ENCODE results near the gene TEX30. TPM values are rescaled to one million over a fixed set of nuclear protein-coding genes. Genes with fewer than 3 reads are reported as not detected.

TEX30 gene
- total RNA-seq, 1 experiment from 2014 or later: 8.9 TPM

DNA sequence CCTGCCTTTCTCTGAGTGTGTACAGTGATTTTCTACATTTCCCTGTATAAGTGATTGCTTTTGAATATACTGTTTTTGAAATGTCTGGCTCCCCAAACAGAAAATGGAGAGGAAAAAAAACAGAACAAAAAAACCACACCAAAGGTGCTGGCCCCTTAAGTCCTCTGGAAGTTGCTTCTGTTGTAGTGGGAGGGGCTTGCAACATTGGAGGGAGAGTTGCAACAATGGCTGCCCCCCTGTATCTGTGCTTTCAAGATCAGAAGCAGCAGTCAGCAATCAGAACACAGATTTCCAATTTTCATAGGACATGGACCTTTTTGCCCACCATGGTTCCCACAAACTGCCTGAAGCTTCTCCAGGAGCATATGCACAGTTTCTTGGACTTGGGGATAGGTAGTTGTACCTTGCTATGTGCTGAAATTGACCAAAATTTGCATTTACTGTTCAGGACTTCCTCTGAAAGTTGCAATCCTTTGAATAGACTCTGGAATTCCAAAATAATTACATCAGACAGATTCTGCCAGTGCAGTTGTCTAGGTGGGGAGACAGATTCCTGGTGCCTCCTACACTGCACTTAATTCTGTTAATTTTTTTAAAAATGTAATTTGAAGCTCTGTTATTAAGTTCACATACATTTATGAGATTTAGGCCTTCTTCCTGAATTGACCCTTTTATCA, 39.2 kb upstream of the TEX30 start:
- no peak for TF ChIP-seq JUN (CRISPR knock-in tag; IDR thresholded peaks at IDR 0.05)
- TF ChIP-seq, protein P1, sequence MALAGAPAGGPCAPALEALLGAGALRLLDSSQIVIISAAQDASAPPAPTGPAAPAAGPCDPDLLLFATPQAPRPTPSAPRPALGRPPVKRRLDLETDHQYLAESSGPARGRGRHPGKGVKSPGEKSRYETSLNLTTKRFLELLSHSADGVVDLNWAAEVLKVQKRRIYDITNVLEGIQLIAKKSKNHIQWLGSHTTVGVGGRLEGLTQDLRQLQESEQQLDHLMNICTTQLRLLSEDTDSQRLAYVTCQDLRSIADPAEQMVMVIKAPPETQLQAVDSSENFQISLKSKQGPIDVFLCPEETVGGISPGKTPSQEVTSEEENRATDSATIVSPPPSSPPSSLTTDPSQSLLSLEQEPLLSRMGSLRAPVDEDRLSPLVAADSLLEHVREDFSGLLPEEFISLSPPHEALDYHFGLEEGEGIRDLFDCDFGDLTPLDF (CRISPR knock-in tag; IDR thresholded peaks at IDR 0.05): no peak
- TF ChIP-seq, protein P2, sequence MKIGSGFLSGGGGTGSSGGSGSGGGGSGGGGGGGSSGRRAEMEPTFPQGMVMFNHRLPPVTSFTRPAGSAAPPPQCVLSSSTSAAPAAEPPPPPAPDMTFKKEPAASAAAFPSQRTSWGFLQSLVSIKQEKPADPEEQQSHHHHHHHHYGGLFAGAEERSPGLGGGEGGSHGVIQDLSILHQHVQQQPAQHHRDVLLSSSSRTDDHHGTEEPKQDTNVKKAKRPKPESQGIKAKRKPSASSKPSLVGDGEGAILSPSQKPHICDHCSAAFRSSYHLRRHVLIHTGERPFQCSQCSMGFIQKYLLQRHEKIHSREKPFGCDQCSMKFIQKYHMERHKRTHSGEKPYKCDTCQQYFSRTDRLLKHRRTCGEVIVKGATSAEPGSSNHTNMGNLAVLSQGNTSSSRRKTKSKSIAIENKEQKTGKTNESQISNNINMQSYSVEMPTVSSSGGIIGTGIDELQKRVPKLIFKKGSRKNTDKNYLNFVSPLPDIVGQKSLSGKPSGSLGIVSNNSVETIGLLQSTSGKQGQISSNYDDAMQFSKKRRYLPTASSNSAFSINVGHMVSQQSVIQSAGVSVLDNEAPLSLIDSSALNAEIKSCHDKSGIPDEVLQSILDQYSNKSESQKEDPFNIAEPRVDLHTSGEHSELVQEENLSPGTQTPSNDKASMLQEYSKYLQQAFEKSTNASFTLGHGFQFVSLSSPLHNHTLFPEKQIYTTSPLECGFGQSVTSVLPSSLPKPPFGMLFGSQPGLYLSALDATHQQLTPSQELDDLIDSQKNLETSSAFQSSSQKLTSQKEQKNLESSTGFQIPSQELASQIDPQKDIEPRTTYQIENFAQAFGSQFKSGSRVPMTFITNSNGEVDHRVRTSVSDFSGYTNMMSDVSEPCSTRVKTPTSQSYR (CRISPR knock-in tag; IDR thresholded peaks at IDR 0.05): no peak
- TF ChIP-seq, protein P3, sequence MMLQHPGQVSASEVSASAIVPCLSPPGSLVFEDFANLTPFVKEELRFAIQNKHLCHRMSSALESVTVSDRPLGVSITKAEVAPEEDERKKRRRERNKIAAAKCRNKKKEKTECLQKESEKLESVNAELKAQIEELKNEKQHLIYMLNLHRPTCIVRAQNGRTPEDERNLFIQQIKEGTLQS (CRISPR knock-in tag; conservative IDR thresholded peaks at IDR 0.05): no peak
- TF ChIP-seq ZNF396 (CRISPR knock-in tag; IDR thresholded peaks at IDR 0.05; ENCODE audit: borderline replicate concordance): no peak
- no peak for TF ChIP-seq GTF2I (CRISPR knock-in tag; conservative IDR thresholded peaks at IDR 0.05)
- TF ChIP-seq, protein P4, sequence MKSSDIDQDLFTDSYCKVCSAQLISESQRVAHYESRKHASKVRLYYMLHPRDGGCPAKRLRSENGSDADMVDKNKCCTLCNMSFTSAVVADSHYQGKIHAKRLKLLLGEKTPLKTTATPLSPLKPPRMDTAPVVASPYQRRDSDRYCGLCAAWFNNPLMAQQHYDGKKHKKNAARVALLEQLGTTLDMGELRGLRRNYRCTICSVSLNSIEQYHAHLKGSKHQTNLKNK (CRISPR knock-in tag; IDR thresholded peaks at IDR 0.05): no peak
- TF ChIP-seq ZBTB21 (CRISPR knock-in tag; IDR thresholded peaks at IDR 0.05; ENCODE audit: borderline replicate concordance): no peak
- TF ChIP-seq, protein P5, sequence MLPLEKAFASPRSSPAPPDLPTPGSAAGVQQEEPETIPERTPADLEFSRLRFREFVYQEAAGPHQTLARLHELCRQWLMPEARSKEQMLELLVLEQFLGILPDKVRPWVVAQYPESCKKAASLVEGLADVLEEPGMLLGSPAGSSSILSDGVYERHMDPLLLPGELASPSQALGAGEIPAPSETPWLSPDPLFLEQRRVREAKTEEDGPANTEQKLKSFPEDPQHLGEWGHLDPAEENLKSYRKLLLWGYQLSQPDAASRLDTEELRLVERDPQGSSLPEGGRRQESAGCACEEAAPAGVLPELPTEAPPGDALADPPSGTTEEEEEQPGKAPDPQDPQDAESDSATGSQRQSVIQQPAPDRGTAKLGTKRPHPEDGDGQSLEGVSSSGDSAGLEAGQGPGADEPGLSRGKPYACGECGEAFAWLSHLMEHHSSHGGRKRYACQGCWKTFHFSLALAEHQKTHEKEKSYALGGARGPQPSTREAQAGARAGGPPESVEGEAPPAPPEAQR (CRISPR knock-in tag; IDR thresholded peaks at IDR 0.05): no peak
- no peak for TF ChIP-seq GRHL2 (CRISPR knock-in tag; IDR thresholded peaks at IDR 0.05; ENCODE audit: insufficient replicate concordance, severe bottlenecking)
- TF ChIP-seq, protein P6, sequence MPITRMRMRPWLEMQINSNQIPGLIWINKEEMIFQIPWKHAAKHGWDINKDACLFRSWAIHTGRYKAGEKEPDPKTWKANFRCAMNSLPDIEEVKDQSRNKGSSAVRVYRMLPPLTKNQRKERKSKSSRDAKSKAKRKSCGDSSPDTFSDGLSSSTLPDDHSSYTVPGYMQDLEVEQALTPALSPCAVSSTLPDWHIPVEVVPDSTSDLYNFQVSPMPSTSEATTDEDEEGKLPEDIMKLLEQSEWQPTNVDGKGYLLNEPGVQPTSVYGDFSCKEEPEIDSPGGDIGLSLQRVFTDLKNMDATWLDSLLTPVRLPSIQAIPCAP (CRISPR knock-in tag; IDR thresholded peaks at IDR 0.05): no peak
- no peak for TF ChIP-seq JAZF1 (CRISPR knock-in tag; IDR thresholded peaks at IDR 0.05)
- TF ChIP-seq OVOL2 (CRISPR knock-in tag; IDR thresholded peaks at IDR 0.05; ENCODE audit: borderline replicate concordance): no peak
- H3K4me1 Mint-ChIP-seq: peaks cover 3% of the 10 kb centered on the region; the same call in 1 of the 2 replicates
- H3K27ac Mint-ChIP-seq: no peak overlapping the region
- H3K9me3 Mint-ChIP-seq: peaks cover 13% of the 10 kb centered on the region
- POLR2A ChIA-PET: no interaction called here
- CTCF ChIA-PET: no interaction called here
- ATAC-seq: peak; percentile 78
- H3K4me3 Mint-ChIP-seq: no peak overlapping the region
- H3K36me3 Mint-ChIP-seq: peaks cover 15% of the 10 kb centered on the region
- DNase-seq (ENCODE audit: low spot score): no peak
- H3K27me3 Mint-ChIP-seq (ENCODE audit: low read depth): no peaks in the 10 kb centered on the region

DNA sequence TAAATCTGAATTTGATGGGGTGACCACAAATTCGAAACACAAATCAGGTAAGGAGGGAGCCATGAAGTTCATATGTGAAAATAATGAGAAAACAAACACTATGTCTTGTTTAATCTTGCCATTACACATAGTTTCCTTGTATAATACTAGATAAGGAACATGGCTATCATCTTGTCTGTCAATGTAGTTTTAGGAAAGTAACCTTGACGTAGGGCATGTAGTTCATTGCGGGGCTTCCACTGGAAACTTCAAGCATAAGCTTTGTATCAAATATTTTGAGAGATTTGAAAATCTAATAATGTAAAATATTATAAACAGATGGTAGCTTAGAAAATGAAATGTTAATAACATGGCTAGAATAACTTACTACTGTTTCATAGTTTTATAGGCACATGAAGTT, 34.1 kb upstream of the TEX30 start:
- ATAC-seq: no peak
- Mint-ChIP-seq H3K4me1 (peaks cover 3% of the 10 kb centered on the region; the same call in 1 of the 2 replicates), H3K36me3 (peaks cover 17% of the 10 kb centered on the region), H3K4me3 (no peak overlapping the region), H3K27ac (no peak overlapping the region), H3K27me3 (ENCODE audit: low read depth) (no peaks in the 10 kb centered on the region), H3K9me3 (peaks cover 17% of the 10 kb centered on the region)
- ChIA-PET POLR2A (no interaction called here), CTCF (no interaction called here)
- DNase-seq (ENCODE audit: low spot score): no peak
- TF ChIP-seq, protein P7, sequence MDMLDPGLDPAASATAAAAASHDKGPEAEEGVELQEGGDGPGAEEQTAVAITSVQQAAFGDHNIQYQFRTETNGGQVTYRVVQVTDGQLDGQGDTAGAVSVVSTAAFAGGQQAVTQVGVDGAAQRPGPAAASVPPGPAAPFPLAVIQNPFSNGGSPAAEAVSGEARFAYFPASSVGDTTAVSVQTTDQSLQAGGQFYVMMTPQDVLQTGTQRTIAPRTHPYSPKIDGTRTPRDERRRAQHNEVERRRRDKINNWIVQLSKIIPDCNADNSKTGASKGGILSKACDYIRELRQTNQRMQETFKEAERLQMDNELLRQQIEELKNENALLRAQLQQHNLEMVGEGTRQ (CRISPR knock-in tag; IDR thresholded peaks at IDR 0.05): no peak
- no peak for TF ChIP-seq KAT7 (CRISPR knock-in tag; IDR thresholded peaks at IDR 0.05; ENCODE audit: borderline replicate concordance)
- TF ChIP-seq, protein P3 (CRISPR knock-in tag; conservative IDR thresholded peaks at IDR 0.05): no peak
- no peak for TF ChIP-seq IRF2 (CRISPR knock-in tag; IDR thresholded peaks at IDR 0.05; ENCODE audit: borderline replicate concordance, low read depth)
- TF ChIP-seq GTF2I (CRISPR knock-in tag; conservative IDR thresholded peaks at IDR 0.05): no peak
- TF ChIP-seq ZNF138 (CRISPR knock-in tag; conservative IDR thresholded peaks at IDR 0.05): no peak
- no peak for TF ChIP-seq CREM (CRISPR knock-in tag; IDR thresholded peaks at IDR 0.05)
- TF ChIP-seq ZNF121 (CRISPR knock-in tag; IDR thresholded peaks at IDR 0.05): no peak
- no peak for TF ChIP-seq CBFB (CRISPR knock-in tag; IDR thresholded peaks at IDR 0.05; ENCODE audit: low read depth)
- TF ChIP-seq ZNF219 (CRISPR knock-in tag; IDR thresholded peaks at IDR 0.05; ENCODE audit: borderline replicate concordance): no peak
- no peak for TF ChIP-seq NR2C2 (CRISPR knock-in tag; IDR thresholded peaks at IDR 0.05)
- TF ChIP-seq, protein P8, sequence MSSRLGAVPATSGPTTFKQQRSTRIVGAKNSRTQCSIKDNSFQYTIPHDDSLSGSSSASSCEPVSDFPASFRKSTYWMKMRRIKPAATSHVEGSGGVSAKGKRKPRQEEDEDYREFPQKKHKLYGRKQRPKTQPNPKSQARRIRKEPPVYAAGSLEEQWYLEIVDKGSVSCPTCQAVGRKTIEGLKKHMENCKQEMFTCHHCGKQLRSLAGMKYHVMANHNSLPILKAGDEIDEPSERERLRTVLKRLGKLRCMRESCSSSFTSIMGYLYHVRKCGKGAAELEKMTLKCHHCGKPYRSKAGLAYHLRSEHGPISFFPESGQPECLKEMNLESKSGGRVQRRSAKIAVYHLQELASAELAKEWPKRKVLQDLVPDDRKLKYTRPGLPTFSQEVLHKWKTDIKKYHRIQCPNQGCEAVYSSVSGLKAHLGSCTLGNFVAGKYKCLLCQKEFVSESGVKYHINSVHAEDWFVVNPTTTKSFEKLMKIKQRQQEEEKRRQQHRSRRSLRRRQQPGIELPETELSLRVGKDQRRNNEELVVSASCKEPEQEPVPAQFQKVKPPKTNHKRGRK (CRISPR knock-in tag; IDR thresholded peaks at IDR 0.05; ENCODE audit: borderline replicate concordance): no peak
- no peak for TF ChIP-seq FOXJ3 (CRISPR knock-in tag; IDR thresholded peaks at IDR 0.05; ENCODE audit: borderline replicate concordance)
- TF ChIP-seq ZNF671 (CRISPR knock-in tag; IDR thresholded peaks at IDR 0.05): no peak
- TF ChIP-seq MYBL2 (CRISPR knock-in tag; IDR thresholded peaks at IDR 0.05): no peak

Data from WTC11 (cell line).